Neuron (in vitro differentiated cells): ENCODE measurements around the gene LRP1.

Experiments used
- H2AFZ ChIP-seq: one replicate; pipeline ENCODE4 v1.6.1; 2013; ENCODE audit warnings: low read depth, mild to moderate bottlenecking, inconsistent platforms, low read length, moderate library complexity
- H3K27me3 ChIP-seq: one replicate; pipeline ENCODE4 v1.6.1; 2013; ENCODE audit warnings: low read length; ENCODE audit not compliant: insufficient read depth
- H3K36me3 ChIP-seq: one replicate; pipeline ENCODE4 v1.6.1; 2013; ENCODE audit warnings: low read length; ENCODE audit not compliant: insufficient read depth
- H3K4me1 ChIP-seq: one replicate; pipeline ENCODE4 v1.6.1; 2013; ENCODE audit warnings: low read length; ENCODE audit not compliant: insufficient read depth
- H3K4me3 ChIP-seq: 2 replicates; pipeline ENCODE4 v1.5.1; 2013; ENCODE audit warnings: mild to moderate bottlenecking, low read length, moderate library complexity
- H3K9me3 ChIP-seq: one replicate; pipeline ENCODE4 v1.6.1; 2013; ENCODE audit warnings: low read length

LRP1 gene

DNA sequence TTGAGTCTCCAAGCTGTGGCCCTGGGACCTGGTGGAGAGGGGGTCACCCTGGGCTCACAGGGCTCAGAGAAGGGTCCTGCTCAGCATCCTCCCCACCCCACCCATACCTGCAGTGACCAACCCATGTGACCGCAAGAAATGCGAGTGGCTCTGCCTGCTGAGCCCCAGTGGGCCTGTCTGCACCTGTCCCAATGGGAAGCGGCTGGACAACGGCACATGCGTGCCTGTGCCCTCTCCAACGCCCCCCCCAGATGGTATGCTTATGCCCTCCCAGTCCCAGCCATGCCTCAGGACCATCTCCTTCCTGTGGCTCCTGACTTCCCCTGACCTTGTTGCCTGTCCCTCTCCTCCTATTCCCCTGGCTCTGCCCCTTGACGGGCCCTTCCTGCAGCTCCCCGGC lies 81.6 kb downstream of the LRP1 start:
- Histone ChIP-seq H3K27me3 (peaks cover 3% of the 10 kb centered on the region), H3K4me3 (no peak overlapping the region), H3K36me3 (peaks cover 58% of the 10 kb centered on the region), H3K9me3 (no peaks in the 10 kb centered on the region), H3K4me1 (peaks cover 4% of the 10 kb centered on the region), H2AFZ (no peak overlapping the region)

DNA sequence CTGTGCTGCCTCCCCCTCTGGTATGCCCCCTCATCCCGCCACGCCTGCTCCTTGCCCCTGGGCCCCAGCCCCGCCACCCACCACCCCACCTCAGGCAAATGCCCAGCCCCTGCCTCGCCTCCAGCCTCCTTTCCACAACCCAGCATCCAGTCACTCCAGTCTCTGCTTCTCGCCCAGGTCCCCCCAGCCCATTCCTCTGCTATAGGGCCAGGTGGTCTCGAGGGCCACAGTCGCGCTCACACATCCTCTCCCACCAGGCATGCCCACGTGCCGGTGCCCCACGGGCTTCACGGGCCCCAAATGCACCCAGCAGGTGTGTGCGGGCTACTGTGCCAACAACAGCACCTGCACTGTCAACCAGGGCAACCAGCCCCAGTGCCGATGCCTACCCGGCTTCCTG lies 82.2 kb downstream of the LRP1 start:
- Histone ChIP-seq H3K4me1 (peaks cover 7% of the 10 kb centered on the region), H3K27me3 (peaks cover 9% of the 10 kb centered on the region), H3K4me3 (no peak overlapping the region), H3K9me3 (no peaks in the 10 kb centered on the region), H2AFZ (no peak overlapping the region), H3K36me3 (peaks cover 53% of the 10 kb centered on the region)

DNA sequence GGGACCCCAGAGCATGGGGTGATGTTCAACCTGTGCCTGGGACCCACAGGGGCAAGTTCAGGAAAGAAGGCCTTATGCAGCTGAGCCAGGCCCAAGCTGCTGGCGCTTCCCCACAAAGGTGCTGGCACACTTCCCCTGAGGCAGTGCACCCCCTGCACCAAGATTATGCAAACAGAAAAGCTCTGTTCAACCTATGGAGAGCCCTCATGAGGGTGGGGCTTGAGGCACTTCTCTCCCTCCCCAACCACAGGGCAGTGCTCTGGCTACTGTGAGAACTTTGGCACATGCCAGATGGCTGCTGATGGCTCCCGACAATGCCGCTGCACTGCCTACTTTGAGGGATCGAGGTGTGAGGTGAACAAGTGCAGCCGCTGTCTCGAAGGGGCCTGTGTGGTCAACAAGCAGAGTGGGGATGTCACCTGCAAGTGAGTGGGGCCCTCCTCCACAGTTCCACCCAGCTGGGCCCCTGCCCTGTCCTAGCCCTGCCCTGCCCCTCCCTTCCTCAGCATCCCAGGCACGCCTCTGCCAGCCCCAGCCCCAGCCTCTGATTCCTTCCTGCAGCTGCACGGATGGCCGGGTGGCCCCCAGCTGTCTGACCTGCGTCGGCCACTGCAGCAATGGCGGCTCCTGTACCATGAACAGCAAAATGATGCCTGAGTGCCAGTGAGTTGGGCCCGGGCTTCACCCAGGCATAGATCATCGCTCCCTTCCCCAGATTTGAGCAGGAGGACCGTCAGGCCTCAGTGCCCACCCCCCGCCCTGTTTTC lies 82.8 kb downstream of the LRP1 start:
- Histone ChIP-seq H3K9me3 (no peaks in the 10 kb centered on the region), H3K36me3 (peaks cover 46% of the 10 kb centered on the region), H3K4me3 (no peak overlapping the region), H3K4me1 (peaks cover 13% of the 10 kb centered on the region), H3K27me3 (peaks cover 15% of the 10 kb centered on the region), H2AFZ (no peak overlapping the region)

DNA sequence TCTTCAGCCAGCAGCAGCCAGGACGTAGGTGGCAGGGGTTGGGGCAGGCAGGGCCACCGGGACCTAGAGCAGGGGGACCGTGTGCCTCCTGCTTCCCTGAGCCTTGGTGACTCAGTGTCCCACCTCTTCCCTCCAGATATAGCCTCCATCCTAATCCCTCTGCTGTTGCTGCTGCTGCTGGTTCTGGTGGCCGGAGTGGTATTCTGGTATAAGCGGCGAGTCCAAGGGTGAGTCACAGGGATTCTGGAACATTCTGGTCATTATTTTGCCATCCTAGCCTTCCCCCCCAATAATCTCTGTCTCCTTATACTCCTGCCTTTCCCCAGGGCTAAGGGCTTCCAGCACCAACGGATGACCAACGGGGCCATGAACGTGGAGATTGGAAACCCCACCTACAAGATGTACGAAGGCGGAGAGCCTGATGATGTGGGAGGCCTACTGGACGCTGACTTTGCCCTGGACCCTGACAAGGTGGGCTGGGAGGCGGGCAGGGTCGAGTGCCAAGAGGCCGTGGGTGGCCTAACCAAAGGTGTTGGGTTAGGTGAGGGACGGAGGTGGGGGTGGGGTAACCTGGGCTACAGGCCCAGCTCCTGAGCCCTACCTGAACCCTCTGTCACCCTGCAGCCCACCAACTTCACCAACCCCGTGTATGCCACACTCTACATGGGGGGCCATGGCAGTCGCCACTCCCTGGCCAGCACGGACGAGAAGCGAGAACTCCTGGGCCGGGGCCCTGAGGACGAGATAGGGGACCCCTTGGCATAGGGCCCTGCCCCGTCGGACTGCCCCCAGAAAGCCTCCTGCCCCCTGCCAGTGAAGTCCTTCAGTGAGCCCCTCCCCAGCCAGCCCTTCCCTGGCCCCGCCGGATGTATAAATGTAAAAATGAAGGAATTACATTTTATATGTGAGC lies 83.8 kb downstream of the LRP1 start:
- Histone ChIP-seq H3K27me3 (peaks cover 18% of the 10 kb centered on the region), H3K4me3 (no peak overlapping the region), H2AFZ (no peak overlapping the region), H3K9me3 (no peaks in the 10 kb centered on the region), H3K4me1 (peaks cover 17% of the 10 kb centered on the region), H3K36me3 (peaks cover 40% of the 10 kb centered on the region)

DNA sequence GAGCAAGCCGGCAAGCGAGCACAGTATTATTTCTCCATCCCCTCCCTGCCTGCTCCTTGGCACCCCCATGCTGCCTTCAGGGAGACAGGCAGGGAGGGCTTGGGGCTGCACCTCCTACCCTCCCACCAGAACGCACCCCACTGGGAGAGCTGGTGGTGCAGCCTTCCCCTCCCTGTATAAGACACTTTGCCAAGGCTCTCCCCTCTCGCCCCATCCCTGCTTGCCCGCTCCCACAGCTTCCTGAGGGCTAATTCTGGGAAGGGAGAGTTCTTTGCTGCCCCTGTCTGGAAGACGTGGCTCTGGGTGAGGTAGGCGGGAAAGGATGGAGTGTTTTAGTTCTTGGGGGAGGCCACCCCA lies 84.4 kb downstream of the LRP1 start:
- Histone ChIP-seq H3K9me3 (no peaks in the 10 kb centered on the region), H3K4me3 (no peak overlapping the region), H3K36me3 (peaks cover 35% of the 10 kb centered on the region), H3K4me1 (peaks cover 23% of the 10 kb centered on the region), H2AFZ (no peak overlapping the region), H3K27me3 (peaks cover 24% of the 10 kb centered on the region)

DNA sequence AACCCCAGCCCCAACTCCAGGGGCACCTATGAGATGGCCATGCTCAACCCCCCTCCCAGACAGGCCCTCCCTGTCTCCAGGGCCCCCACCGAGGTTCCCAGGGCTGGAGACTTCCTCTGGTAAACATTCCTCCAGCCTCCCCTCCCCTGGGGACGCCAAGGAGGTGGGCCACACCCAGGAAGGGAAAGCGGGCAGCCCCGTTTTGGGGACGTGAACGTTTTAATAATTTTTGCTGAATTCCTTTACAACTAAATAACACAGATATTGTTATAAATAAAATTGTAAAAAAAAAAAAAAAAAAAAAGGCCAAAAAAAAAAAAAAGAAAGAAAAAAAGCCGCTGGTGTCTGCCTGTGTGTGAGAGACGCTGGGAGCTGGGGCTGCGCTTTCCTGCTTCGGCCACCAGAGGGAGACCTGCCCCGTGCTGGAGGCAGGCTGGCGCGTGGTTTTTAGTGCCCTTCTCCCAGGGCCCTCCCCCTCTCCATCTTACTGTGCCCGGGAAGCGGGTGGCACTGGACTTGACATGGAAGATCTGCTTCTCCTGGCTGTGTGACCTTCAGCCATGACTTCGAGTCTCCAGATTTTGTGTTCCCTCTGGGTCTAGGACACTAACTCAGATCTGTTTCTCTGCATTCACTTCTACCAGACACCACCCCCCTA lies 84.9 kb downstream of the LRP1 start:
- Histone ChIP-seq H2AFZ (no peak overlapping the region), H3K4me3 (no peak overlapping the region), H3K27me3 (peaks cover 29% of the 10 kb centered on the region), H3K9me3 (no peaks in the 10 kb centered on the region), H3K36me3 (peaks cover 30% of the 10 kb centered on the region), H3K4me1 (peaks cover 24% of the 10 kb centered on the region)

DNA sequence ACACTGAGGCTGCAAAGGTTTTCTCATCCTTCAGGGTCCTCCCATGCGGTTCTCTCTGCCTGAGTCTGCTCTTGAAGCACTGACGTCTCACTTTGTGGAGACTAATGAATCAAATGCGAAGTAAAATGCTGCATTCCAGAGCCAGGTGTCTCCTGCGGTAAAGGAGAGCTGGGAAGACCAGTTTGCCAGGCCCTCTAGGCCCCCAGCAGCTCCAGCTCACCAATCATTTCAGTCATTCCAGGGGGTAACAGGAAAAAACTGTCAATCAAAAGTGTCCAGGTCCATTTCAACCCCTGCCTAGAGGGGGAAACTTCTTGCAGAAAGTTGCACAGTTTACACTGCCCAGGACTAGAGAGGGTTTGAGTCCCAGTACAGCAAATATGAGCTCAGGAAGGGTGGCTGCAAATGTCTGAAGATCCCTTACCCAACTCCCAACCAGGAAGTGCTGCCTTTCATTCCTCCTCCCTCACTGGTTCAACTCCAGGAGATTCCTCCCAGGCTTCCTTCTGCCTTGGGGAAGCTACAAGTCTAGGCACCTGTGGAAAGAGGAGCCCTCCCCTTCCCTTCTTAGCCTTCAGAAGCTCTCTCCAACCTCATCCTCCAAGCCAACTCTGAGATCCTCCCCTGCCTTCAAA lies 85.6 kb downstream of the LRP1 start:
- Histone ChIP-seq H3K4me1 (peaks cover 24% of the 10 kb centered on the region), H3K9me3 (no peaks in the 10 kb centered on the region), H2AFZ (no peak overlapping the region), H3K27me3 (peaks cover 36% of the 10 kb centered on the region), H3K36me3 (peaks cover 24% of the 10 kb centered on the region), H3K4me3 (no peak overlapping the region)

DNA sequence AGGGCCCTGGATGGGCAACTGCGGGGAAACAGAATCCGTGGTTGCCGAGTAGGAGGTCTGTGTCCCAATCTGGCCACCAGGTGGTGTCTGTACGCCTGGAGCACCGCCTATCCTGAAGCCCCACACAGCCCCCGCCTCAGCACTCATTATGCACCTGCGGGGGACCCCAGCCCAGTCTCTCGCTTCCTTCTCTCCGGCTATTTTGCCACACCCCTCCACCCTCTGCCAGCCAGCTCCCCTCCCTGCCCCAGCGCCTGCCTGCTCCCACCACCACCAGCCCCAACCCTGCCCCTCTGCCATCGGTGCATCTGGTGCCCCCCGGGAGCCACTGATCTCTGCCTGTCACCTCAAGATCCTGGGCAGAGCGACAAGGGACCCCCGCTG lies 86.1 kb downstream of the LRP1 start:
- H3K4me3 ChIP-seq = no peak overlapping the region
- peaks cover 25% of the 10 kb centered on the region for H3K4me1 ChIP-seq
- H3K27me3 ChIP-seq = peaks cover 41% of the 10 kb centered on the region

DNA sequence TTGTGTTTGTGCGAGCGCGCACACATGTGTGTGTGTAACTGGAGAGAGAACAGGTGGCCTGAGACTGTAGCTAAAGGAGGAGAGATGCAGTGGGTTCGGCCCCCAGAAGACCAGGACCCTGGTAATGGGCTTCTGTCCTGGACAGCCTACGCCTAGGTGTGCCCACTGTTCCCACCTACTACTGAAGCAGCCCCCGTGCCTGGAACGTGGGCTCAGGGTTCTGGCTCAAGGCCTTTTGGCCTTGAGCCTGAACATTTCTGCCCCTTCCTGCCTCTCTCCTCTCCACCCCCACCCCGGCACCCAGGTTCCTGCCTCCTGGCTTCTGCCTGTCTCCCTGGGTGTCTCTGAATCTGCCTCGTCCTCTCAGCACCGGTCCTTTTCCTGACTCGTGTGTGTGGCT lies 86.8 kb downstream of the LRP1 start:
- H3K36me3 ChIP-seq = peaks cover 15% of the 10 kb centered on the region
- H2AFZ ChIP-seq = no peak overlapping the region
- H3K4me3 ChIP-seq = no peak overlapping the region
- H3K27me3 ChIP-seq = peaks cover 48% of the 10 kb centered on the region
- peaks cover 32% of the 10 kb centered on the region for H3K4me1 ChIP-seq
- no peaks in the 10 kb centered on the region for H3K9me3 ChIP-seq

More for the DNA sequence above, 86.1 kb downstream of the LRP1 start:
- Histone ChIP-seq H3K36me3 (peaks cover 19% of the 10 kb centered on the region), H2AFZ (no peak overlapping the region), H3K9me3 (no peaks in the 10 kb centered on the region)

DNA sequence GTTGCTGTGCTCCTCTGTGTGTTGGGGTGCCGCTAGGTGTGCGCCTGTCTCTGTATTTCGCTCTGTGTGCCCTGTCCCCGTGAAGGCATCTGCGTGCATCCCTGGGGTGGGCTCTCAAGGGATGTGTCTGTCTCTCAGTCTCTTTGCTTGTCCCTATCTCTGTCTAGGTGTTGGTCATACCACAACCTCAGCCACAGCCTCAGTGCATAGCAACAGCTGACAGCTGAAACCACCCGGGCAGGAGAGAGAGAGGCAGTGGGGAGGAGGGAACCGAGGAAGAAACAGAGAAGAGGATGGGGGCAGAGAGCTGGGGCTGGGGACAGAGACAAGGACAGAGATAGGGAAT lies 87.4 kb downstream of the LRP1 start:
- no peaks in the 10 kb centered on the region for H3K9me3 ChIP-seq
- peaks cover 32% of the 10 kb centered on the region for H3K4me1 ChIP-seq
- H2AFZ ChIP-seq = no peak overlapping the region
- H3K4me3 ChIP-seq = no peak overlapping the region
- peaks cover 50% of the 10 kb centered on the region for H3K27me3 ChIP-seq
- peaks cover 11% of the 10 kb centered on the region for H3K36me3 ChIP-seq

DNA sequence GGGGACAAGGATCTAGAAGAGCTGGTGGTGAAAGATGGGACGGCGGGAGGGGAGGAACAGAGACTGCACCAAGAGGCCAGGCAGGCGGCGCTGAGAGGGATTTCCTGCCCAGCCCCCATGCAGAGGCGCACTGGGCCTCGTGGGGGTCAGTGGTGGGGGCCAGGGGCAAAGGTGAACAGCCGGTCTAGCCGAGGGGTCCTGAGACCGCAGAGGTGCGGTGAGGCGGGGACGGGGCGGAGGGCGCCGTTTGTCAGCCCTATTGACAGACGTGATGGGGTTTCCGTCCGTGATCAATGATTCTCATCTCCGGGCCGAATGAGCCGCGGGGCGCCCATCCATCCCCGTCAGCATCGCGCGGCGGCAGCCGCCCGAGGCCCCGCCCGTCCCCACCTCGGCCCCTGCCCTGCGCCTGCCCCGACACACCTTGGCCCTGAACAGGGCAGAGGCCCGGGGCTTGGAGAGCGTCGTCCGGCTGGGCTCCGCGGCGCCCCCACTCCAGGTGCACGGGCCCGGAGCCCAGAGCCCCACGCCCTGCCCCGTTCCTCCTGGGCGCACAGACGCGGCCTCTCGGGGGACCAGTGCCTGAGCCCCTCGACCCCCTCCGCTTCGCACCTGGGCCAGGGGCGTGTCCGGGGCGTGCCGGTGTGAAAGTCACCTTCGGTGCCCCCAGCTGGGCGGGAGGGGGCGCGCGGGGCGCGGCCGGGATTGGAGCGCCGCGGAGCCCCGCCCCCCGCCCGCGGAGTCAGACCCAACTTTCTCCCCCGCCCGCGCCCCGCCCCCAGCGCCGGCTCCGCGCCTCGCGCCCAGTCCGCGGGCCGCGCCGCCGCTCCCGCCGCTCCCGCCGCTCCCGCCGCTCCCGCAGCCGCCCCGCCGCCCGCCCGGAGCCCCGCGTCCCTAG lies 88.0 kb downstream of the LRP1 start, which contains the start of gene NXPH4:
Gene NXPH4, plus strand, starts transcription at position 781 of the 898 bp plus-strand sequence. CDS start 176 bp downstream, outside the sequence.
- H3K4me1 ChIP-seq = peaks cover 32% of the 10 kb centered on the region
- H3K4me3 ChIP-seq = peak within 1 kb of the TSS; percentile 23
- peaks cover 56% of the 10 kb centered on the region for H3K27me3 ChIP-seq

More for the DNA sequence above, 88.0 kb downstream of the LRP1 start, which contains the start of gene NXPH4:
- Histone ChIP-seq H3K36me3 (peaks cover 6% of the 10 kb centered on the region), H2AFZ (no peak within 1 kb of the TSS), H3K9me3 (no peaks in the 10 kb centered on the region)
